NK-92 (cell line): ENCODE measurements around the gene FBXL16.
"Not testable (repeated sequence)": the region's sequence is repeated elsewhere in the genome, so short reads cannot be mapped to it uniquely, and the experiment has no call there.

Experiments used
- DNase-seq: peaks from one replicate; lab custom pipeline; 2025; ENCODE audit not compliant: unreplicated experiment; lab: John Stamatoyannopoulos, UW

The FBXL16 gene

DNA sequence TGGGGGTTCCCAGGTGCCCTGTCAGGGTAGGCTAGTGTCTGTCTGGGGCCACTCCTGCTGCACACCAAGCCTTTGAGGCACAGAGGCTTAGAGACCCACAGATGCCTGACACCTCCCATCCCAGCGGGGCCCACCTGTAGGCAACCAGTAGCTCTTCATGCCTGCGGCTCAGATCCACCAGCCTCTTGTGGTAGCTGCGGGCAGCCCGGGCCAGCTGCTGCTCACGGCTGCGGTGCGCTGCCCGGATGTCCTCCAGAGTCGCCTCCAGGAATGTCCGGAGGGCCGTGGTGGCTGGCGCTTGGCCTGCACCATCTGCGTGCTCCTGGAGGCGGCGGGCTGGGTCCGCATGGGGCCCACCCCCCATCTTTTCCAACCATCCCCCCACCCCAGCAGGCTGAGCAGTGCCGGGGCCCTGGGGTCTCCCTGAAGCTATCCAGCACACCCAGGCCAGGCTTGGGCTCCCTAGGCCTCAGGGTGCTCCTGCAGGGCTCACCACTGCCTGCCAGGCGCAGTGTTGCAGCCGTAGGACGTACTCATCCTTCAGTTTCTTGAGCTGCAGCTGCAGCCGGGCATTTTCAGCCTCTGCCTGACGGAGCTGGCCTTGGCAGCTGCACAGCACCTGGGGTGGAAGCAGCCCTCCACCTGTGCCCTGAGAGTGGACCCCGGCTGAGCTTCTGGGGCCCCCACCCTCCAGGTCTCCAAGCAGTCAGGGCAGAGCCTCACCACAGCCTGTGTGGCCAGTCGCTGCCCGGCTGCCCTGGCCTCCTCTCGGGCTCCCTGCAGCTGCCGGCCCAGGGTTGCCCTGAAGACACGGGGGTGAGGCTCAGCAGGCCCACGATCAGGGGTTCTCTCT lies 18.8 kb upstream of the FBXL16 start:
- DNase-seq, result no peak

DNA sequence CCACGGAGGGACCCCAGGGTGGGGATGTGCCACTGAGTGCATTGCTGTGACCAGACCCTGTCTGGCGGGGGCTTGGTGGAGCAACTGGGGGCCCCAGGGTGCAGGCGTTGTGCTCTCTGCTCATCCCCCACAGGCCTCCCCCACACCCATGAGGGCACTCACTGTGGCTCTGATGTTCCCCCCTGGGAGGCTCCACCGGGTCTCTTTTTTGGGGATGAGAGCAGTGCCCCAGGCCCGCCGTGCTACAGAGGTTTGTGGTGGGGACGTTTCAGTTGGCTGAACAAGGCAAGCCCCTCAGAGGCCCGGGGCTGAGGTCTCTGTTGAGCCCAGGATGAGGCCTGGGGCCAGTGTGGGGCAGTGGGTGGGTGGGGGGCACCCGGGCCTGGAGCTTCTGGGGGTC lies 18.1 kb upstream of the FBXL16 start:
- DNase-seq, result no peak

DNA sequence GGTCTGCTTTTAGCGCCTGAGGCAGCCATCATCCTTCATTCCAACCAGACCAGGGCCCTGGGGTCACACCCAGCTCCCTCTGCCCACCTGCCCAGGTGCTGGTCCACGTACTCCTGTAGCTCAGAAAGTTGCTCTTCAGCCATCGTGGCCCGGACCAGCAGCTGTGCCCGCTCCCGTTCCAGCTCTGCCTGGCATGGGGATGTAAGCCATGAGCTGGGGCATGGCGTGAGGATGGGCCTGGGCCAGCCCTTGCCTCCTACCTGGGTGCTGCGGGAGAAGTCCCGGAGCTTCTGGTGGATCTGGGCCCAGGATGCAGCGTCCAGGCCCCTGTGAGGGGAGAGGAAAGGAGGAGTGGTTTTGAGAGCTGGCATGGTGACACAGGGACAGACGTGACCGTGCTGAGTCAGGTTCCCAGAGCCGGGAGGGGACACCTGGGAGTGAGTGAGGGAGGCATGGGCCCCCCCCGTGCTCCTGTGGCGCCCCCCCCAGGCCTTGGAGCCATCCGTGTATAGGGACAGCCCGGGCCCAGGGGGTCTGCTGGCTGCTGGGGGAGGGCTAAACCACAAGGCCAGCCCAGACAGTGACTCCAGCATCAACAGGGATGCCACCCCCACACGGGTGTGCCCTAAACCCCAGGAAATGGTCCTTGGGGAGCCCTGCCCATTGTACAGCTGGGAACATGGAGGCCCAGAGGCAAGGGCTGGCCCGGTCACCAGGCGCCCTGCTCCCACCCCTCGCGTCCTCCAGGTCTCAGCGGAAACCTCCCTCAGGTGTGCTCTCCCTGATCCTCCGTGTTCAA lies 17.4 kb upstream of the FBXL16 start:
- no peak for DNase-seq

DNA sequence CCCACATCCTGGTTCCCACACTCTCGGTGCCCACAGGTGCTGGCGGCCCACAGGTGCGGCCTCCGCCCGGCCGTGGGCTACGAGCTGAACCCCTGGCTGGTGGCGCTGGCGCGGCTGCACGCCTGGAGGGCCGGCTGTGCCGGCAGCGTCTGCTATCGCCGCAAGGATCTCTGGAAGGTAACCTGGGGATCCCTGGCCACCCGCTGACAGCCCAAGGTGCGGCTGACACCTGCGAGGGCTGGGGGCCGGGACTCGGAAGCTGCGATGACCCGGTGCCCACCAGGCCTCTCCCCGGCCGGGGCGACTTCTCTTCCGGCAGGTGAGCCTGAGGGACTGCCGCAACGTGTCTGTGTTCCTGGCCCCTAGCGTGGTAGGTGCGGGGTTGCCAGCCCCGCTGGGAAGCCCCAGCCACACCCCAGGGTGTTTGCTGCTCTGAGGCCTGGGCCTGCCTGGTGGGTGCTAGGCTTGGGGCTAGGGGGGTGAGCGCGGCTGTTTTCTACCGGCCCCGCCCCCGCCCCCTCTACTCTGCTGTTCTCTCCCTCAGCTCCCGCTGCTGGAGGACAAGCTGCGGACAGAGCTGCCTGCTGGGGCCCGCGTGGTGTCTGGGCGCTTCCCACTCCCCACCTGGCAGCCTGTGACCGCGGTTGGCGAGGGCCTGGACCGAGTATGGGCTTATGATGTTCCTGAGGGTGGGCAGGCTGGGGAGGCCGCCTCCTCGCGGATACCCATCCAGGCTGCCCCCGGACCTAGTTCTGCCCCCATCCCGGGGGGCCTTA lies 16.4 kb upstream of the FBXL16 start:
- DNase-seq, result no peak

DNA sequence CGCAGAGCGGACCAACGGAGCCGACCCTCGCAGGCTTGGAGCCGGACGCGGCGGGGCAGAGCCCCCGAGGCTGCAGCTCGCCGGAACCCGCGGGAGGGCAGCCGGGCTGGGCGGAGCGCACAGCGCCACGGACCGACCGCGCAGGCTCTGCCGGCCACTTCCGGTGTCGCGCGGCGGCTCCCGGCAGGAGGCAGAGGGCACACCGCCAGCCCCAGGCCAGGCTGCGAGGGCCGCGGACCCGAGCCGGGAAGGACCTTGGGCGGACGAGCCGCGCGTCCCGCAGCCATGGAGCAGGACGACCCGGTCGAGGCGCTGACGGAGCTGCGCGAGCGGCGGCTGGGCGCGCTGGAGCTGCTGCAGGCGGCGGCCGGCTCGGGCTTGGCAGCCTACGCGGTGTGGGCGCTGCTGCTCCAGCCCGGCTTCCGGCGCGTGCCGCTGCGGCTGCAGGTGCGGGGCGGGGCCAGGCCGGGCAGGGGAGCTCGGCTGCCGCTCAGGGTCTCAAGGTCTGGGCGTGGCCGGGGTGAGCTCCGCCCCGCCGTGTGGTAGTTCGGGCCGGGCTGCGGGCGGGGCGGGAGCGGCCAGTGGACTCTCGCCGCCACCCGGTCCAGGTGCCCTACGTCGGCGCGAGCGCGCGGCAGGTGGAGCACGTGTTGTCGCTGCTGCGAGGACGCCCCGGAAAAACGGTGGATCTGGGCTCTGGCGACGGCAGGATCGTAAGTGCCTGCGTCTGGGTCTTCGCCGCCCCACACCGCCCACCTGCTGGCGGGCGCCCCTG lies 15.6 kb upstream of the FBXL16 start, which contains the start of gene ANTKMT:
Gene ANTKMT, plus strand, starts transcription at position 157 of the 775 bp plus-strand sequence. Its CDS starts 129 bp downstream, at position 286.
- no peak for DNase-seq

DNA sequence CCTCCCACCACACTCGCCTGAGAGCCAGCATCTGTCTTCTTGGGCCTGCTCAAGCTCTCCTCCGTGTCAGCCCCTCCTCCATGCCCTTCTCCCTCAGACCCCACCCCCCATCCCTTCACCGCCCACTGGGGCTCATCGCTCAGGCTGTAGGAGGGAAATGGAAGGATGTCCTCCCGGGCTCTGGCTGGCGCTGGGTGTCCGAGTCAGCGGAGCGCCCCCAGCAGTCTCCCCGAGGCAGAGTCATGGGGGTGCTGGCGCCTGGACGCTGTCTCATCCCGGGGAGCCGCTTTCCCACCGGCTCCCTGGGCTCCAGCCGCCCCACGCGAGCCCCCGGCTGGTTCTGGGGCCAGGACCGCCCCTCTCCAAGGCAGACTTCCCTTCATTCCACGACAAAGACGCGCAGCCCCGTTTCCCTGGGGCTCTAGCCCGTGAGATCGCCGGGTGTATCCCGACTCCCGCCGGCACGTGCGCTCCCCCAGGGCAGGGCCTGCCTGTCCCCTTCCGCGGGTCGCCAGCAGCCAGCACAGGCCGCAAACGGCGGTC lies 14.9 kb upstream of the FBXL16 start:
- DNase-seq, result no peak

DNA sequence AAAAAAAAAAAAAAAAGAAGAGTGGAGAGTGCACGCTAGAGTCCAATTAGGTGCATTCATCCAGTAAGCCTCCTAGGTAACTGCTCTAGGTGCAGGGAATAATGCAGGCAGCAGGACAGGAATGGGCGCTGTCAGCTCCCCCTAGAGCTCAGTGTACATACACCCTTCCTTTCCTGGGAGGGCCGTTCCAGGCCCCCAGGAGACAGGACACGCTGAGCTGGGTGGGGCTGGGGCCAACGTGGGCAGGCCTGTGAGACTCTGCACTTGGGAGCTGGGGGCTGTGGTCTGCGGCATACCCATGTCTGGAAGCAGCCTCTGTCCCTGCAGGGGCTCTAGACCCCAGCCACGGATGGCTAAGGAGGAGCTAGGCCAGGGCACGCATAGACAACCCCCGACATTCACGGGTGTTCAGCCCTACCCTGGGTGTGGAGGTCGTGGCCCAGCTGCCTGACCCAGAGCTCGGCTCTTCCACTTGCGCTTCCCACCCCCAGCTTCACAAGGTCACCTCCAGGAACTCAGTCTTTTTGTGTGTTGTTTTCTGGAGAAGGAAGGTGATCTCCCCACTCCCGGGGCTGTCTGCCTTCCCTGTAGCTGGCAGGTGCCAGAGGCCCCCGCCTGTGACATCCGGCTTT lies 14.3 kb upstream of the FBXL16 start:
- DNase-seq, result no peak

DNA sequence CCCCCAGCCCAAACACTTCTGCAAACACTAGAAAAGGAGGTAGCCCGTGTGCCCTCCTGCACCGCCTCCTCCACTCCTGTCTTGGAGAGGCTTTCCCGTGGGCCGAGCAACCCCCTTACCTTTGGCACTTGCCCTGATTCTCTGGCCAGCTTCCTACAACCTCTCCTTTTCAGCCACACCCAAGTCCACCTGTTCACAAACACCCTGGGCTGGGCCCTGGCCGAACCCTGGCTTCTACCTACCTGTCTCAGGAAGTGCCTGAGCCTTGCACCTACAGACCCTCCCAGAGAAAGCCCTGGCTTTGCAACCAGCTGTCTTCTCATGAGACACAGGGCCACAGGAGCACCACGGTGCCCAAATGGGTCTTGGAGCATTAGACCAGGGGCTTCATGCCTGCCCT lies 13.3 kb upstream of the FBXL16 start:
- no peak for DNase-seq

DNA sequence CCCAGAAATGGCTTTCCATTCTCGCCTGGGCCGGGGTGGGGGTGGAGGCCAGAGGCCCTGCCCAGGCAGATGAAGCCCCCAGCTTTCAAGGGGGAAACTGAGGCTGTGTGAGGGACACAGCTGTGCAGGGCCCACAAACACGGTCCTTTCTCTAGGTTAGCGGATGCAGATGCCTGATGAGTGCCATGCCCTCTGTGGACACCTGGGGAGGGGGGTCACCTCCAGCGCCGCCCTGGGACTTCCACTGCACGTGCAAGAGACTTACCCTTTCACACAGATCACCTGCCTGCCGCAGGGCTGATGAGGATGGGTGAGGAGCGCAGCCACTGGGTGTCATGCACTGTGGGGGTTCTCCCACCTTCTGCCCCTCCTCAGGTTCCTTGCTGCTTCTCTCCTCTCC lies 12.8 kb upstream of the FBXL16 start:
- no peak for DNase-seq

DNA sequence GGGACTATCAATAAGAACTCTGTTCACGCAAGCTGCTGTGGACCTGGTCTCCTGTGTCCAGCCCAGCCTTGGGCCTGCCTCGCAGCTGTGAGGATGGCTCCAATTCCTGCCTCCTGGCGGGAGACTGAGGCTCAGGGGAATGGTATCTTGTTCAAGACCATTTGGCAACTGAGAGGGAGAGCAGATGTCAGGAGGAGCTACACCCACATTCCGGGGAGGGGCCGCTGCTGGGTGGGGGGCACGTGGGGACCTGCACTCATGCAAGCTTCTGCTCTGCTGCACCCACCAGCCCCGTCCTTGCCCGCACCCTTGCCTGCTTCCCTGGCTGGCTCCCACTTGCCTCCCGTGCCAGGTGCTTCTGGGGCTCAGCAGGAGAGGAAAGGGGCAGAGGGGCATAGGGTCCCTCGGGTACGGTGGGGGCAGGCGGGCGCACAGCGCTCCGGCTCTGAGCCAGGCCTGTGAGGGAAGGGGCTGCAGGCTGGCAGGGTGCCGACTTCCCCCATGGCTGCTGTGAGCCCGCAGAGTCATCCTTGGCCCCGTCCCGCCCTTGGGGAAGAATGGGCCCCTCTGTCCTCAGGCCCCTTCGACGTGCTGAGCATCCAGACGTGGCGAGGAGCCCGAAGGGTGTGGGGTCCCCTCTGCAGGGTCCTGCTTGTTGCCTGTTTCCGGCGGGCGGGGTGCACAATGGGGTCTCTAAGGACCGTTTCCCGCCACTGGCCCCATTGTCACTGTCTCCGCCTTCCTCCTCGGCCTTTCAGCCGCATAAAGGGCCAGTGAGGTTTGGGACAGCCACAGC lies 12.0 kb upstream of the FBXL16 start:
- no peak for DNase-seq

DNA sequence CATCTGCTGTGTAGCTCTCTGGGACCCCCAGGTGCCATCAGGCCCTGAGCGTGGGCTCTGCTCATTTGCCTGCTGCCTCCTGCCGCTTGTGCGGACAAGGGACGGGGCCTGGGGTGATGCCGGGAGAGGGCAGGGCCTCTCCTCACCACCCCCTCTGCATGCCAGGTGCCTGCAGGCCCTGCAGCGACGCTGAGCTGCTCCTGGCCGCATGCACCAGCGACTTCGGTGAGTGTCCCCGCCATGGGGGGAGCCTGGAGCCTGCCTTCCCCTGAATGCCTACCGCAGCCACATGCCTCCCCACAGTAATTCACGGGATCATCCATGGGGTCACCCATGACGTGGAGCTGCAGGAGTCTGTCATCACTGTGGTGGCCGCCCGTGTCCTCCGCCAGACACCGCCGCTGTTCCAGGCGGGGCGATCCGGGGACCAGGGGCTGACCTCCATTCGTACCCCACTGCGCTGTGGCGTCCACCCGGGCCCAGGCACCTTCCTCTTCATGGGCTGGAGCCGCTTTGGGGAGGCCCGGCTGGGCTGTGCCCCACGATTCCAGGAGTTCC lies 11.2 kb upstream of the FBXL16 start:
- no peak for DNase-seq

DNA sequence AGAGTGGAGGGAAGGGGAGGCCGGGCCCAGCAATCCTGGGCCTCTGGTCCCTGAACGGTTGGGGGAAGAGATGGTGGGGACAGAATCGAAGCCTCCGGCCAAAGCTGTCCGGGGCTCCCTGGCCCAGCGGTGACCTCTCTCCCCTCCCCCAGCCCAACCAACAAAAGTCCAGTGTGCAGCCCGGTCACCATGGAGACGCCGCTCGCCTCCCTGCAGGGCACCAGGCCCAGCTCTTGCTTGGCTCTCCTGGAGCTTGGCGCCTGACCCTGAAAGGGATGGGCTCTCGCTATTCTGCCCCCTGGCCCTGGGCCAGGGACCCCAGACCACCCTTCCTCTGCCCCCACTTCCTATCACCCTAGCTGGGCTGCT lies 10.6 kb upstream of the FBXL16 start:
- DNase-seq, result no peak

DNA sequence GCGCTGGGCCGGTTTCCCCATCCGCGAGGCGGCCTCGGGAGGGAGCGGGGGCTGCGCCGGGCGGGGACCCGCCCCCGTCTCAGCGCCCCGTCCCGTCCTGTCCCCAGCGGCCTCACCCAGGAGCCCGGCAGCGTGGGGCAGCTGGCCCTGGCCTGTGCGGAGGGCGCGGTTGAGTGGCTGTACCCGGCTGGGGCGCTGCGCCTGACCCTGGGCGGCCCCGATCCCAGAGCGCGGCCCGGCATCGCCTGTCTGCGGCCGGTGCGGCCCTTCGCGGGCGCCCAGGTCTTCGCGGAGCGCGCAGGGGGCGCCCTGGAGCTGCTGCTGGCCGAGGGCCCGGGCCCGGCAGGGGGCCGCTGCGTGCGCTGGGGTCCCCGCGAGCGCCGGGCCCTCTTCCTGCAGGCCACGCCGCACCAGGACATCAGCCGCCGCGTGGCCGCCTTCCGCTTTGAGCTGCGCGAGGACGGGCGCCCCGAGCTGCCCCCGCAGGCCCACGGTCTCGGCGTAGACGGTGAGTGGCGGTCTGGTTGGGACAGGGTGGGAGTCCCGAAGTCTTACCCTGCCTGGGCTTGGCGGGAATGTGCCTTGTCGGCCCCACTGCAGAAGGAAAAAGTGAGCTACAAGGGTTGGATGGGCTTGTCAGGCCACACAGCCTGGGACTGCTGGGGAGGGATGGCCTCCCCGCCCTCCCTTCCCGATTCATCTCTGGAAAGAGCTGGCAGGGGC lies 10.0 kb upstream of the FBXL16 start:
- no peak for DNase-seq

DNA sequence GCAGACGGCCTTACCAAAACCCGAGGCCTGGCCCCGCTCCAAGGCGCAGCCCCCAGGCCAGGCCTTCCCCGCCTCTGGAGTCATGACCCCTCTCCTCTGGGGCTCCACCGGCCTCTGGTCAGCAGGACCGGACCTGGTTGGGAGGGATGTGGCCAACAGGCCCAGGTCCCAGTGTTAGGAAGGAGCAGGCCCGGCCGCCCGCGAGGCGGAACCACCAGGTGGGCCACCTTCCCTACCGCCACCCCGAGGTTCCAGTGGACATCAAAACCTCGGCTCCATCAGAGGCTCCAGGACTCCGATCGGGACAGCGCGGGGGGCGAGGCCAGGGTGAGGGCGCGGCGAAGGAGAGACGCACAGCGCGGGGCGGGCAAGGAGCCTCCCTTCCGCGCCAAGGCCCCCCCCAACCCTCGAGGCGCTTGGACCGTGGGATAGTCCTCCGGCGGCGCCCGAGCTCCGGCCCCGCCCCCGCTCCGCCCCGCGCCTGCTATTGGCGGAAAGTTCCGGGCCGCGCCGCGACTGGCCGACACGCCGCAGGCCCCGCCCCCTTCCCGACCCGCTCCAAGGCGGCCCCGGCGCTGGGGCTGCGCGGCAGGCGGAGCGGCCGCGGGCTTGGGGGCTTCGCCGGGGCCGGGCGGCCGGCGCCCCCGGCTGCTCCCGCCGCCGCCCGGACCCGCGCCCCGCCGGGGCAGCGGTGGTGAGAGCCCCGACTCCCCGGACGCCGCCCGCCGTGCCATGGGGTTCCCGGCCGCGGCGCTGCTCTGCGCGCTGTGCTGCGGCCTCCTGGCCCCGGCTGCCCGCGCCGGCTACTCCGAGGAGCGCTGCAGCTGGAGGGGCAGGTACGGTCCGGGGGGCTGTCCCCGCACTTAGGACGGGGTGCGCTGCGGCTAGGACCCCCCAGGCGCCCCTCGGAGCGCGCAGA lies 9.2 kb upstream of the FBXL16 start, which contains the start of gene METRN:
Gene METRN, plus strand, starts transcription at position 561 of the 919 bp plus-strand sequence. Its CDS starts 172 bp downstream, at position 733.
- no peak for DNase-seq

DNA sequence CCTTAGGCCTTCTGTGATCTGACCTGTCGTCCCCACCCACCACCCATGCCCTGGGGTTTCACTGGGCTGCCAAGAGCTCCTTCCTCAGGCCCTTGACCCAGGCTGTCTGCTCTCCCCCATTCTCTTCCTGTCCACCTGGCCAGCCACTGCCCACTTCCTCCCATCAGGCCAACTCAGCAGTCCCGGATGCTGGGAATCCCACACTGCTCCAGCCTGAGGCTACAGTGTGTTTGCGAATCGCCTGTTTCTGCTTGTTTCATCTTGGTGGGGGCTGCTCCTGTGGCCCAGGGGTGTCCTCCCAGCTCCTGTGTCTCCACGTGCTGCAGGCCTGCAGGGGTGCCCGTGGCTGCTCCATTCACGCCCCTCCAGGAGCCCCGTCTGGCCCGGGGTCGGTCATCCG lies 8.5 kb upstream of the FBXL16 start:
- DNase-seq, result no peak

DNA sequence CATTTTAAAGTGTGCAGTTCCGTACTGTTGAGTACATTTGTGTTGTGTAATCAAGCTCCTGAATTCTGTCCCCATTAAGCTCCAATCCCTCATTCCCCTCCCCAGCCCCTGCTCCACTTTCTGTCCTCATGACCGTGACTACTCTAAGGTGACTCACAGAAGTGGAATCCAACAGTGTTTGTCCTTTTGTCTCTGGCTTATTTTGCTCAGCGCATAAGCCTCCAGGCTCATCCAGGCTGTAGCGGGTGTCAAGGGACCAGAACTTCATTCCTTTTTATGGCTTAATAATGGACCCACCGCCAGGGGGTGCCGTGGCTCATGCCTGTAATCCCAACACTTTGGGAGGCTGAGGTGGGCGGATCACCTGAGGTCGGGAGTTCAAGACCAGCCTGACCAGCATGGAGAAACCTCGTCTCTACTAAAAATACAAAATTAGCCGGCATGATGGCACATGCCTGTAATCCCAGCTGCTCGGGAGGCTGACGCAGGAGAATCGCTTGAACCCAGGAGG lies 7.2 kb upstream of the FBXL16 start:
- not testable (repeated sequence) for DNase-seq
